Left ventricle myocardium inferior (tissue), 1 donor: ENCODE data around the gene NFAM1. TPM values are rescaled to one million over a fixed set of nuclear protein-coding genes. Genes with fewer than 3 reads are reported as not detected.

Source experiments
- DNase-seq: peaks from one replicate; pipeline ENCODE4 v3.0.0-alpha.2; 2020
- H3K27ac ChIP-seq: fragments of 200-600 bp; replicated peaks from 2 replicates; pipeline ENCODE4 v1.8.0; 2021
- H3K27me3 ChIP-seq: fragments of 200-600 bp; 2 replicates; pipeline ENCODE4 v1.8.0; 2021; ENCODE audit warnings: low read depth
- H3K36me3 ChIP-seq: fragments of 200-600 bp; 2 replicates; pipeline ENCODE4 v1.8.0; 2021
- H3K4me1 ChIP-seq: fragments of 200-600 bp; 2 replicates; pipeline ENCODE4 v1.8.0; 2021
- H3K4me3 ChIP-seq: fragments of 200-600 bp; 2 replicates; pipeline ENCODE4 v1.8.0; 2021; ENCODE audit warnings: mild to moderate bottlenecking, moderate library complexity
- H3K9me3 ChIP-seq: fragments of 200-600 bp; replicated peaks from 2 replicates; pipeline ENCODE4 v1.8.0; 2021
- CTCF ChIP-seq: fragments of 200-600 bp; IDR thresholded peaks from 2 replicates; pipeline ENCODE4 v1.8.0; 2021; ENCODE audit warnings: antibody characterized with exemption, mild to moderate bottlenecking, borderline replicate concordance
- intact Hi-C: fragments of 100-400 bp; cut with micrococcal nuclease; formaldehyde crosslinking; loops from one replicate; pipeline ENCODE4 v1.11.0; 2022
- total RNA-seq: library from RNA; stranded (reverse); fragmentation: NEBNext Ultra II Directional; extraction: Animal tissue kit (Norgen Biotek cat#: 25700); gene quantifications from one replicate; pipeline ENCODE4 v1.2.1, GENCODE V29; 2021
- donor health status: DM: no; HTN: yes; CAD: no; lungs with severe emphysema.

NFAM1 gene
- total RNA-seq, 1 donor from 2014 or later, result 1.2 TPM

GRCh38 chr22:42353883-42354727, 78.1 kb downstream of the NFAM1 start:
- Histone ChIP-seq H3K27me3 (no peaks in the 10 kb centered on the region), H3K27ac (no peak overlapping the region), H3K4me3 (no peak overlapping the region), H3K9me3 (no peaks in the 10 kb centered on the region), H3K4me1 (peaks cover 7% of the 10 kb centered on the region), H3K36me3 (no peaks in the 10 kb centered on the region)
- TF ChIP-seq CTCF, result no peak
- no peak for DNase-seq
- intact Hi-C loops, result no loop called here

GRCh38 chr22:42350373-42350772, 81.8 kb downstream of the NFAM1 start:
- H3K4me3 ChIP-seq, result no peak overlapping the region
- no peak for TF ChIP-seq CTCF
- intact Hi-C loops, result no loop called here
- H3K36me3 ChIP-seq, result no peaks in the 10 kb centered on the region
- no peak for DNase-seq
- H3K27ac ChIP-seq, result no peak overlapping the region
- no peaks in the 10 kb centered on the region for H3K4me1 ChIP-seq
- no peaks in the 10 kb centered on the region for H3K27me3 ChIP-seq
- no peaks in the 10 kb centered on the region for H3K9me3 ChIP-seq

- intact Hi-C loops, result no loop called here
- no peak overlapping the region for H3K4me3 ChIP-seq
- H3K36me3 ChIP-seq, result no peaks in the 10 kb centered on the region
- H3K9me3 ChIP-seq, result no peaks in the 10 kb centered on the region
- no peak for TF ChIP-seq CTCF
- no peak for DNase-seq
- H3K4me1 ChIP-seq, result peaks cover 12% of the 10 kb centered on the region
- H3K27me3 ChIP-seq, result peaks cover 18% of the 10 kb centered on the region
- H3K27ac ChIP-seq, result no peak overlapping the region
Observed at GRCh38 chr22:42347281-42347824, 84.8 kb downstream of the NFAM1 start.

GRCh38 chr22:42346722-42347121, 85.5 kb downstream of the NFAM1 start:
- DNase-seq, result no peak
- intact Hi-C loops, result no loop called here
- Histone ChIP-seq H3K27ac (no peak overlapping the region), H3K4me1 (peaks cover 12% of the 10 kb centered on the region), H3K9me3 (no peaks in the 10 kb centered on the region), H3K27me3 (peaks cover 25% of the 10 kb centered on the region), H3K4me3 (no peak overlapping the region), H3K36me3 (no peaks in the 10 kb centered on the region)
- TF ChIP-seq CTCF, result no peak

GRCh38 chr22:42345458-42345857, 86.7 kb downstream of the NFAM1 start:
- intact Hi-C loops, result no loop called here
- no peaks in the 10 kb centered on the region for H3K9me3 ChIP-seq
- H3K4me3 ChIP-seq, result no peak overlapping the region
- no peaks in the 10 kb centered on the region for H3K36me3 ChIP-seq
- TF ChIP-seq CTCF, result no peak
- no peak for DNase-seq
- peaks cover 37% of the 10 kb centered on the region for H3K27me3 ChIP-seq
- H3K27ac ChIP-seq, result no peak overlapping the region
- H3K4me1 ChIP-seq, result peaks cover 16% of the 10 kb centered on the region
